CD4-positive, alpha-beta T cell treated with Interleukin-6 at 100 ng/mL for 8 hours (primary cell): Measurements from ENCODE around the gene ITGB6.

ENCODE experiments used
- DNase-seq: peaks from one replicate; pipeline ENCODE4 v3.0.0-alpha.2; 2020; ENCODE audit warnings: mixed read lengths, low spot score

Gene ITGB6

GRCh38 chr2:160087854-160088745 is 112.0 kb downstream of the ITGB6 start:
- DNase-seq: no peak

- no peak for DNase-seq
Observed at GRCh38 chr2:160085662-160086061, 114.4 kb downstream of the ITGB6 start.

- no peak for DNase-seq
Observed at GRCh38 chr2:160077912-160078810, 121.9 kb downstream of the ITGB6 start.

GRCh38 chr2:160076914-160077313 is 123.2 kb downstream of the ITGB6 start:
- no peak for DNase-seq

- no peak for DNase-seq
Observed at GRCh38 chr2:160076241-160076640, 123.8 kb downstream of the ITGB6 start.

GRCh38 chr2:160075171-160075570 is 124.9 kb downstream of the ITGB6 start:
- no peak for DNase-seq

- no peak for DNase-seq
Observed at GRCh38 chr2:160073284-160073888, 126.7 kb downstream of the ITGB6 start.

GRCh38 chr2:160068906-160069305 is 131.2 kb downstream of the ITGB6 start:
- DNase-seq: no peak

- no peak for DNase-seq
Observed at GRCh38 chr2:160064916-160065315, 135.2 kb downstream of the ITGB6 start.

- DNase-seq: no peak
Observed at GRCh38 chr2:160063879-160064612, 136.0 kb downstream of the ITGB6 start.

GRCh38 chr2:160063271-160063670 is 136.8 kb downstream of the ITGB6 start:
- DNase-seq: no peak

GRCh38 chr2:160062292-160063005 is 137.6 kb downstream of the ITGB6 start, which contains the start of gene PLA2R1:
PLA2R1 (minus strand) TSS chr2:160062615; CDS start chr2:160062403, 212 bp downstream.
- DNase-seq: no peak

- no peak for DNase-seq
Observed at GRCh38 chr2:160061944-160062291, 138.2 kb downstream of the ITGB6 start.

- DNase-seq: no peak
Observed at GRCh38 chr2:160061533-160061932, 138.5 kb downstream of the ITGB6 start.

GRCh38 chr2:160060297-160060696 is 139.8 kb downstream of the ITGB6 start:
- DNase-seq: no peak

GRCh38 chr2:160057356-160057755 is 142.7 kb downstream of the ITGB6 start:
- no peak for DNase-seq

GRCh38 chr2:160055726-160056108 is 144.4 kb downstream of the ITGB6 start:
- no peak for DNase-seq

- no peak for DNase-seq
Observed at GRCh38 chr2:160054984-160055725, 144.9 kb downstream of the ITGB6 start.

GRCh38 chr2:160053946-160054345 is 146.1 kb downstream of the ITGB6 start:
- DNase-seq: no peak

GRCh38 chr2:160052531-160052930 is 147.5 kb downstream of the ITGB6 start:
- no peak for DNase-seq
